ENCODE data around the gene CREG2.
"Not testable (repeated sequence)": the region's sequence is repeated elsewhere in the genome, so short reads cannot be mapped to it uniquely, and the experiment has no call there.

CREG2 gene

DNA sequence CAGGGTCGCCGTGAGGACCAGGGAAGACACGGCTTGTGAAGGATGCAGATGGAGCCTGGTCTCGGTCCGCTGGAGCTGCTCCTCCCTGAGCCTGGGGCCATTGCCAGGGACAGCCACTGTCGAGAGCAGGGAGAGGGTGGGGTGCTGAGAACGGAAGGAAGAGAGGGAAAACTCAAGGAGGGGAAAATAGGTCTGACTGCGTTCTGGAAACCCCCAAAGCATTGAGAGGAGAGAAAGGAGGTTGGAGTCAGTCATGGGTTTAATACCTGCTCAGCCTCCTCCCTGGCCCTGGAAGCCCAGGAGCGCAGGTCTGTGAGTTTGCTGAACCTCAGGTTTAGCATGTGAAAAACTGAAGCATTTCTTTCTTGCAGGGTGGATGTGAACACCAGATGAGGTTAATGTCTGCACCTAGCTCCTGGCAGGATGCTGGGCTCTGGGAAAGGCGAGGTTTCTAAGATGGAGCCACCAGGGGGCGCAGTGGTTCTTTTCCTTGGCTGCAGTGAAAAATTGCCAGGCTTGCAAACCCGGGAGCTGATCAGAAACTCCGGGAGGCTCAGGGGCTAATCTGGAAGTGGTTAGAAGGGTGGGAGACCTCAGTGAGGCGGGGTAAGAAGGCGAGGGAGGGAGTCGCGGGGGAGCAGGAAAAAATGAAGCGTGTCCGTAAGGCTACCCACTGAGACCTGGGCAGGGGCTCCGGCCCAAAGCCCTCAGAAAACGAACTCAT, 45.2 kb downstream of the CREG2 start:
- DNase-seq (ENCODE audit: low spot score): peak; percentile 57

DNA sequence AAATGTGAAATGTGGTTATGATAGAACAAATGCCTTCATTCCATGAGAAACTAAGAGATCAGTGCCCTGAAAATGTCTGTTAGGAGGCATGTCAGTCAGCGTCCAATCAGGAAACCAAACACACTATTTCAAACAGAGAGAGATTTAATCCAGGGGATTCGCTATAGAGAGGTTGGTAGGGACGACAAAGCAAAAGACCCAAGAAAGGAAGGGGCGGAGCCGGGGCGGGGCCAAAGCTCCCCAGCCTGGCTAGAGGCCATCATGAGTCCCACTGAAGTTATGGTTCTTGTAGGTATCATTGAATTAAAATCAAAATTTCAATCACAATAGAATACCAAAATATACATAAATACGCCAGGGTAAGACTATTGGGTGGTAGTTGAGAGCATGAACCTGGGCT, 45.9 kb downstream of the CREG2 start:
- DNase-seq (ENCODE audit: low spot score): no peak

DNA sequence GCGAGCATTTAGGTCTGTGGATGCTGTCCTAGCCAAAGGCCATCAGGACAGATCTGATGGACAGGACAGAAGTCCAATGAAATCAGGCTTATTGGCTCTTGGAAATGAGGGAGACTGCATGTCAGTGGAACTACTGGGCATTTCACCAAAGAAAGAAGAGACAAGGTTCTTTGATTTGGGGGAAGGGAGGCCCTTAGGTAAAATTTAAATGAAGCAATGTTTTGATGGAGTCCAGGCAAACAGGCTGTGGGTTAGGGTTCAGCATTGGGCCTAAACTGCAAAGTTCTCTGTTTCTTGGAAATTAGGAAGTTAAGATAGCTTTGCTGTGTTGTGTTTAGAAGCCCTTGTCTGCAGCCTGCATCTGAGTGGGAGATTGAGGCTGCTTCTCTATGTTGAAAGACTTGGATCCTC, 47.2 kb downstream of the CREG2 start:
- no peak for DNase-seq (ENCODE audit: low spot score)

DNA sequence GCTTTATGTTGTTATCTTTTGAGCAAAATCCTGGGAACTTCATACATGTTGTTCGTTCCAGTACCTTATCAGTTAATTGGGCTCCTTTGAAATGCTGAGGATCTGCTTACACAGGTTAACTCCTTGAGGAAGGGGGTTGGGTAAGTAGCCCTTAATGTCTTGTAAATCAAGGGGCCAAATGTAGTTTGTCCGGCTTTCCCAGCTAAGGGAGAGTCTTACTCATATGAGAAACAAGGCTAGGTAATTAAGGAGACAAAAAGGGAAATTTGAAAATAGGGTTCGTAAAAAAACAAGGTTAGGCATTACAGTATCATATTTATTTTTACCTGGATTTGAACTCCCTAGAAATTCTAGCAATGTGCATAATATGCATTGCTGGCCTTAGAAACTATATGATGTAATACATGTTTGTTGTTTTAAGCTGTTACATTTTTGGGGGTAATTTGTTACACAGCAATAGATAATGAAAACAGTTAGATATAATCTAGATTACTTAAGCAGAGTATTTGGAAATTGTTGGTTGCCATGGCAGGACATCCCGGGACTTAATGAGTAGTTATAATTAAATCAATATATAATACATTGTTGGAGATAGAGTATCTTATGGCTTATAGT, 47.9 kb downstream of the CREG2 start:
- DNase-seq (ENCODE audit: low spot score): no peak

DNA sequence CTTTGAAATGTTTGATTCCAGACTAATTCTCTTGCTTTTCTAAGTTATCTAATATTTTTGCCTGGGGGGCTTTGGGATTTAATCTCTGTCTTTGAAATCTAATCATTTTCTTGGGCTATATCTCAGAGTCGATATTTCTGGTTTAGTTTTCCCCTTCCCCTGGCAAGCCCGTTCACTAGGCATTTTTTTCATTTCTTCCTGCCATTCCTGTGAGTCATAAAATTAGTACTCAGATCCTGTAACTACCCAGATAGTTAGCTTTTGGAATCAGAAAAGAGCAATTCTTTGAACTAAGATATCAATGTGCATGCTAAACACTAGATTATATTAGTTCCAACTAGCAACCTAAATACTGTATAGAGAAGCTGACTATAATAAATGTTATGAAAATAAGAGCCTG, 49.4 kb downstream of the CREG2 start:
- DNase-seq (ENCODE audit: low spot score): no peak

DNA sequence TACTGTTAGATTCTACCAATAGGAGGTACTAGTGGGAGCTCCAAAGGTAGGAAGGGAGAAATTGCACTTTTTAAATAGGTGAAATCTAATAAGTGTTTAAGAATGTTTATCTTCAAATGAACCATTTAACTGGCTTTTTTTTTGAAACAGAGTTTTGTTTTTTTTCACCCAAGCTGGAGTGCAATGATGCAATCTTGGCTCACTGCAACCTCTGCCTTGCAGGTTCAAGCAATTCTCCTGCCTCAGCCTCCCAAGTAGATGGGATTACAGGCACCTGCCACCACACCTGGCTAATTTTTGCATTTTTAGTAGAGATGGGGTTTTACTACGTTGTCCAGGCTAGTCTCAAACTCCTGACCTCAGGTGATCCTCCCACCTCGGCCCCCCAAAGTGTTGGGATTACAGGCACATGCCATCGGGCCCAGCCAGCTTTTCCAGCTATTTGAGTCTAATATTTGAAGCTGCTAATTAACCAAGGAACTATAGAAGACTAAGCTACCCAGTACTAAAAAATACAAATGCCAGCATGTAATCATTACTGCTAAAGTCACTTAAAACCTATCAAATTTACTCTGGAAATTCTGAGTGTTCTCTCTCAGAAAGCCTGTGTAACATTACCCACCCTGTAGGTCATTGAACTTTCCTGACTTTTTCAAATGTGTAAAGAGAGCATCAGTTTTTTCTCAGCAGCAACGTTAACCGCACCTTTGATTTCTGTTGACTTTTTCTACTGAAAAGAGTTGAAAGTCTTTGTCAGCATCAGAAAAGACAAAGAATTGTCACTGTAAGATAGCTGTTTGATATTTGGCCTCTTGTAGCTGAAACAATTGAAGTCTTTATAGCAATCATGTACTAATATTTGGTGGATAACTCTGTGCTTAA, 54.2 kb downstream of the CREG2 start:
- no peak for DNase-seq (ENCODE audit: low spot score)

GRCh38 chr2:101331202-101331601, 56.1 kb downstream of the CREG2 start:
- no peak for DNase-seq (ENCODE audit: low spot score)

DNA sequence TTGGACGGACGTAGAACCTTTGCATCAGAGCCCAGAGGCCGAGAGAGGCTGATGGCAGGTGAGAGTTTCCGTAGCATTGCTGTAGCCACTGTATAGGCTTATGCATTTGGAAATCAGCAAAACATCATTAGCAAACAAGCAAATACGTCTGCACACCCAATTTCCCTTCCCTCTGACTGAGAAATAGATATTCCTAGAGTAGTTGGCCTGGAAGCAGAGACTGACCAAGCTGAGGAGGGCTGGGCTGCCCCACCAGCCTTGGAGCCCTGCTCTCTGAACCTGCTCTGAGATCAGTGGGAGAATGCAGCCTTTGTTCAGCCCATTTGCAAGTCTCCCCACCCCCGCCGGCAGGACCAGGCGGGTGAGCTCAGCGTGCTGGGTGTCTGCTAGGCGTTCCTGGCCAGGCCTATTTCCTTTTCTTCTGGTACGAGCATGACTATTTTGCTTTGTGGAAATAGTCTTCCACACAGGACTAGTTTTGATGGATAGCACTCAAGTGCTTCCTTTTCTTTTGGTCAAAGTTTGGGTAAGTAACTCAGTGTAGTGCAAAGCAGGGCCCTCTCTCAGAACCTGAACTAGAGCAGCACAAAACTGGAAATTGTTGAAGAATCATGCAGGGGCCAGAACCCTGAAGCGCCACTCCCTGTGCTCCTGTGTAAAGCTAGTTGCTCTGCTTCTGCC, 56.9 kb downstream of the CREG2 start:
- no peak for DNase-seq (ENCODE audit: low spot score)

- no peak for DNase-seq (ENCODE audit: low spot score)
Measured at GRCh38 chr2:101329026-101329425, 58.3 kb downstream of the CREG2 start.

GRCh38 chr2:101328474-101329007, 58.8 kb downstream of the CREG2 start:
- DNase-seq (ENCODE audit: low spot score): no peak

DNA sequence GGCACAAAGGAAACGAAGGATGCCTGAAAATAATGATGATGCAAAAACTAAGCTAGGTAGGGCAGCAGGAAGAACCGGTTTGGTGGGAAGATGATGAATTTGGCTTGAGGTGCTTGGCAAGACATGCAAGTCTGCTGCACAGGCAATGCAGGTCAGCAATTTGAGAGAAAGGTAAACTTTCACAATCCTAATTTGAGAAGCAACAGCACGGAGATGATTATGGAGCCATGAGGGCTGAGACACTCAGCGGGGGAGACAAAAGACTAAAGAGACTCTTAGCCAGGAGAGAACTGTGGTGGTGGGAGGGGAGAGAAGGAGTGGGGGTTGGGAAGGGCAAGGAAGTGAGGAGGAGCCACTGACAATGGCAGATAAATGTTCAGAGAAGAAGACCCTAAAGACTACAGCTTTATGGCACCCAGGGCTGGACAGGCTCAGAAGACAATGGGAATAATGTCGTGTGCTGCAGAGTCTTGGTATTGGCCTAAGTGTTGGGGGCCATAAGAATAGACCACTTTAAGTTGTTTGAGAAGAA, 59.4 kb downstream of the CREG2 start:
- DNase-seq (ENCODE audit: low spot score): no peak

- no peak for DNase-seq (ENCODE audit: low spot score)
Measured at GRCh38 chr2:101325425-101325824, 61.9 kb downstream of the CREG2 start.

- DNase-seq (ENCODE audit: low spot score): not testable (repeated sequence)
Measured at GRCh38 chr2:101316568-101316967, 70.7 kb downstream of the CREG2 start.

DNA sequence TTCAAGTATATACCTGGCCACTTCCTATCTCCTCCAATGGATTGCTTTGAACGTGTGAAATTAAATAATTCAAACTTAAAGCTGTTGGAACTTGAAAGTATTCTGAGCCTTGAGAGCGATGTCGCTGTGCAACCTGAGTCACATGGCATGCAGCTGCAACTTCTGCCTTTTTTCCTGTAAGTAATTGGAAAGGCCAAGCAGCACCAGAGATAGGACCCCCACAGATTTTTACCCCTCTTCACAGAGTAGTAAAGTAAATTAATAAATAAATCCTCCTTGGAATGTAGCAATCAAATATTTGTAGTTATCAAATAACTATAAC, 75.6 kb downstream of the CREG2 start:
- no peak for DNase-seq (ENCODE audit: low spot score)

- no peak for DNase-seq (ENCODE audit: low spot score)
Measured at GRCh38 chr2:101310834-101311695, 76.2 kb downstream of the CREG2 start.

DNA sequence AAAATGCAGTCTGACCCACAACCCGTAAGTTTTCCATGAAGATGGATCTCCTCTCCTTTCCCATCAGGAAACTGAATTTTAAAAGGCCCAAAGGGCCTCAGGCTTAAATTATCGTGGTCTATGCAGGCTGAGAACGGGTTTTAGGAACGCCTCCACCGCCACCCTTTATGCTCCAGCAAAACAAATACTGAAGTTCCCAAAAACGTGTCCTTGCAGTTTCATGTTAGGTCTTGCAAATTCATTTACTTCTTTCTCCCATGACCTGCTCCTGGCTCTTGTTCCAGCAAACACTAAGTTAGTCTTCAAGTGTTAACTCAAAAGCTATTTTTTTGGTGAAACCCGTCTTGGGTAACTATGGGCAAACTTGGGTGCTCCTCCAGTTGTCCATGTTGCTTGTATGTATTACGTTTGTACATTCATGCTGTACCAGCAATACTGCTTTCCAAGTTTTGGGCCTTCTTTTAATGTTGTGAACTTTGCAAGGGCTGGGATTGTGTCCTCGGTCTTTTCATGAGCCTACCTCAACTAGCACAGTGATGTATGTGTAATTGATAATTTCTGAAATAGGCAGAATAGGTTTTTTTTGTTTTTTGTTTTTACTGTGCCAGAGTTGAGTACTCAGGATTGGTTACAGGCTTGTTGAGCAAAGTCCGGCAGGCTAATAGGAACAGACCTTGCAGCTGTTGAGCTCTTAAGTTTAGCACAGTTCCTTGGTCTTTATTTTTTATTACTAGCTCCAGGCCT, 77.0 kb downstream of the CREG2 start:
- DNase-seq (ENCODE audit: low spot score): no peak

GRCh38 chr2:101308432-101309210, 78.7 kb downstream of the CREG2 start, which contains the start of gene RNF149:
RNF149 (minus strand) TSS chr2:101308701; CDS start chr2:101308588, 113 bp downstream.
- DNase-seq (ENCODE audit: low spot score): peak; percentile 87

- peak; percentile 25 for DNase-seq (ENCODE audit: low spot score)
Measured at GRCh38 chr2:101307950-101308431, 79.3 kb downstream of the CREG2 start.

- DNase-seq (ENCODE audit: low spot score): peak; percentile 77
Measured at GRCh38 chr2:101307503-101307902, 79.8 kb downstream of the CREG2 start.

All from RKO (cell line).